Measurements from ENCODE around the gene GAL3ST2.

GRCh38 chr2:241803387-241804325 lies 27.0 kb downstream of the GAL3ST2 start:
- no peak for TF ChIP-seq PATZ1 (CRISPR knock-in tag; IDR thresholded peaks at IDR 0.05; ENCODE audit: borderline replicate concordance)
- TF ChIP-seq RARB (CRISPR knock-in tag; IDR thresholded peaks at IDR 0.05): no peak
- TF ChIP-seq ARNTL (CRISPR knock-in tag; IDR thresholded peaks at IDR 0.05; ENCODE audit: borderline replicate concordance, low read depth): no peak
- TF ChIP-seq TSHZ2 (CRISPR knock-in tag; IDR thresholded peaks at IDR 0.05): no peak
- no peak for TF ChIP-seq BACH2 (CRISPR knock-in tag; IDR thresholded peaks at IDR 0.05; ENCODE audit: borderline replicate concordance)
- no peak for TF ChIP-seq TCF4 (CRISPR knock-in tag; IDR thresholded peaks at IDR 0.05; ENCODE audit: borderline replicate concordance)
- no peak for TF ChIP-seq PPARA (CRISPR knock-in tag; IDR thresholded peaks at IDR 0.05; ENCODE audit: borderline replicate concordance)
- TF ChIP-seq ZFP3 (CRISPR knock-in tag; IDR thresholded peaks at IDR 0.05): no peak
- no peak for TF ChIP-seq ZFP30 (CRISPR knock-in tag; IDR thresholded peaks at IDR 0.05)
- TF ChIP-seq CSRNP3 (CRISPR knock-in tag; IDR thresholded peaks at IDR 0.05): no peak
- TF ChIP-seq ISL1 (CRISPR knock-in tag; IDR thresholded peaks at IDR 0.05): no peak
- no peak for TF ChIP-seq ZNF8 (CRISPR knock-in tag; IDR thresholded peaks at IDR 0.05)
- TF ChIP-seq CSDC2 (CRISPR knock-in tag; IDR thresholded peaks at IDR 0.05): no peak

Data from SK-N-SH treated with all-trans-retinoic acid at 6 μM for 48 hours (cell line).